IgD-negative memory B cell (primary cell): ENCODE results near the gene GOLGA3. TPM values are rescaled to one million over a fixed set of nuclear protein-coding genes. Genes with fewer than 3 reads are reported as not detected.
A peak's percentile ranks its signal among the peaks of the same experiment; 100 is the strongest.
"Not testable (repeated sequence)": the region's sequence is repeated elsewhere in the genome, so short reads cannot be mapped to it uniquely, and the experiment has no call there.

Experiments
- H3K27ac Mint-ChIP-seq, 3 donors: one replicate each; pipeline ENCODE4 v1.8.0; 2020 to 2022; ENCODE audit warnings: mild to moderate bottlenecking in 3 of 3, mixed read lengths in 3 of 3, moderate library complexity in 1 of 3
- H3K27me3 Mint-ChIP-seq: one replicate; pipeline ENCODE4 v1.8.0; 2021; ENCODE audit warnings: mixed read lengths
- H3K36me3 Mint-ChIP-seq: one replicate; pipeline ENCODE4 v1.8.0; 2020; ENCODE audit warnings: mild to moderate bottlenecking, mixed read lengths
- H3K4me1 Mint-ChIP-seq, 3 donors: one replicate each; pipeline ENCODE4 v1.8.0; 2020 to 2022; ENCODE audit warnings: mixed read lengths in 3 of 3, mild to moderate bottlenecking in 1 of 3
- H3K4me3 Mint-ChIP-seq, 4 donors: one replicate each; pipeline ENCODE4 v1.8.0; 2020 to 2022; ENCODE audit warnings: mild to moderate bottlenecking in 4 of 4, mixed read lengths in 4 of 4, moderate library complexity in 3 of 4
- H3K9me3 Mint-ChIP-seq, 3 donors: one replicate each; pipeline ENCODE4 v1.8.0; 2020 to 2021; ENCODE audit warnings: mixed read lengths in 3 of 3, mild to moderate bottlenecking in 1 of 3
- polyA plus RNA-seq: library from polyadenylated mRNA; unstranded; fragments of 300-500 nt; fragmentation: Illumina TruSeq; gene quantifications from one replicate; pipeline ENCODE4 v1.2.3, GENCODE V29; 2021

The GOLGA3 gene
- polyA plus RNA-seq, 1 donor from 2014 or later: 11.5 TPM

DNA sequence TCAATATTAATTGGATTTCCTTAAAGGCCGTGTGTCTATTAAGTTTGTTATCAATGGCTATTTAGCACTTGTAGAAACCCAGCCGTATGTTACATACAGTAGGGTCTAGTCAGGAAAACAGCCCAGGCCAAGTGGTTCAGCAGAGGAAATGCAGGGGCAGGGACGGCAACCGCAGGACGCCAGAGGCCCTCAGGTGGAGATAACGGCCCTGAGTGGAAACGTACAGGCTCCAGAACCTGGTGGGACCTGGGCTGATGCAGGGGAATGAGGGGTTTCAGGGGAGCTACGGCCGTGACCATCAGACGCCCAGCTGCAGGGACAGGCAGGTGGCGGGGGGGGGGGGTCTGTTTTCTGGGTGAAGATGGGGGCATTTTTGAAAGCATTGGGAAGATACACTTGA is 63.3 kb downstream of the GOLGA3 start:
- H3K27me3 Mint-ChIP-seq: peaks cover 2% of the 10 kb centered on the region
- H3K4me3 Mint-ChIP-seq: peak overlapping the region in 3 of 4 donors; percentile 7 to 75 (median 65)
- H3K27ac Mint-ChIP-seq: peak overlapping the region in 2 of 3 donors; percentile 57 to 97
- peaks cover 42 to 49% (median 47%) of the 10 kb centered on the region in 3 donors for H3K4me1 Mint-ChIP-seq
- H3K36me3 Mint-ChIP-seq: peaks cover 2% of the 10 kb centered on the region
- no peaks in the 10 kb centered on the region for H3K9me3 Mint-ChIP-seq

- H3K9me3 Mint-ChIP-seq: no peaks in the 10 kb centered on the region
- H3K36me3 Mint-ChIP-seq: peaks cover 3% of the 10 kb centered on the region
- peaks cover 1% of the 10 kb centered on the region for H3K27me3 Mint-ChIP-seq
- peaks cover 36 to 41% (median 41%) of the 10 kb centered on the region in 3 donors for H3K4me1 Mint-ChIP-seq
- H3K4me3 Mint-ChIP-seq: peak overlapping the region in 1 of 4 donors; percentile 35
- peak overlapping the region in 1 of 3 donors; percentile 97 for H3K27ac Mint-ChIP-seq
Measured at GRCh38 chr12:132764231-132764630, 64.4 kb downstream of the GOLGA3 start.

GRCh38 chr12:132761921-132762583 is 66.6 kb downstream of the GOLGA3 start:
- peak overlapping the region; percentile 82 to 91 (median 86) for H3K4me3 Mint-ChIP-seq
- H3K27ac Mint-ChIP-seq: peak overlapping the region; percentile 94 to 97 (median 96)
- H3K9me3 Mint-ChIP-seq: no peaks in the 10 kb centered on the region
- peaks cover 3% of the 10 kb centered on the region for H3K36me3 Mint-ChIP-seq
- H3K4me1 Mint-ChIP-seq: peaks cover 19 to 26% (median 25%) of the 10 kb centered on the region in 3 donors
- H3K27me3 Mint-ChIP-seq: peaks cover 1% of the 10 kb centered on the region

DNA sequence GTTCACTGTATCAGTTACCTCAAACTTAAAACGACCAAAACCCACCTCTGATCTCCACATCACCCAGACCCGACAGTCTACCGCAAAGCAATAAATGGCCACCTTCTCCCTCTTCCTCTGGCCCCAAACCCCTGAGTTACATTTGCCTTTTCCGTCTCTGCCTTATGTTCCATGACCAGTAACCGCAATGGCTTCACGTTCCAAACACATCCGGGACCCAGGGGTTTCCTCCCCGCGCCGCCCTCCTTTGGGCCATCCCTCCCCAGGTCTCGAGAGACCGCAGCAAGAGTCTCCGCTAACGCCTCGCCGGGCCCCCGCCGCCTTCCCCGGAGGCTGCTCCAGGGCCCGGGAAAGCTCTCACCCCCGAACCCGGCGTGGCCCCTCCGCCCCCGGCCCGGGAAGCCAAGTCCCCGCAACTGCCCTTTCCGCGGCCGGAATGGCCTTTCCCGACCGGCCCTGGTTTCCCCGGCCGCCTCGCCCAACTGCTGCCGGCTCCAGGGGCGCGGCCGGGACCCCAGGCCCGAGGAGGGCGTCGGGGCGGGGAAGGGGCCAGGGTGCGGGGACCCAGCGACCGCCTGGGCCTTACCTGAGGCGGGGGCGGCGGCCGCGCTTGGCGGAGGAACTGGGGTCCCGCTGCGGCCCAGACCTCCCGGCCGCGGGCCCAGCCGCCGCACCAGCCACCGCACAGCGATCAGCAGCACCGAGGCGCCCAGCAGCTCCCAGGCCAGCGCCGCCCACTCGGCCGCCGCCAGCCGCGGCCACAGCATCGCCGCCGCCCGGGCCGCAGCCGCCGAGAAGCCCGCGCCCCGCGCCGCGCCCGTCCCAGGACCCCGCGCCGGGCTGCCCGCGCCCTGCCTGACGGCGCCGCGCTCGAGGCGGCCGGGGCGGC is 67.4 kb downstream of the GOLGA3 start, which contains the start of gene ANKLE2:
ANKLE2 (minus strand) TSS at position 801 of the 889 bp plus-strand sequence; CDS start at position 767, 34 bp downstream.
- no peaks in the 10 kb centered on the region for H3K9me3 Mint-ChIP-seq

DNA sequence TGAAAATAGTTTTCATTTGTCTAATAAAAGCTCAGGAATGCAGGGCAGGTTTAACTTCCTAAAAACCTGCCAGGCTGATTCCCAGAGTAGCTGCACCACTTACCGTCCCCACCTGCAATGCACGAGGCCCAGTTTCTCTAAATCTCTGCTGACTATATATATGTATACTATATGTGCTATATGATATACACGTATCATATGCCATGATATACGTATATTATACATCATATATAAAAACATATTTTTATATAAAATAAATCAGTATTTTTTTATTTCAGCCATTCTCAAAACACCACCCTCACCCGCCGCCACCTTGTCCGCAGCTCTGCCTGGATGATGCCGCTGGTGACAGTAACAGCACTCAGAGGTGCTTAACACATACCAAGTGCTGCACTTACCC is 69.3 kb downstream of the GOLGA3 start:
- peak overlapping the region in 2 of 4 donors; percentile 91 to 94 for H3K4me3 Mint-ChIP-seq
- peaks cover 3% of the 10 kb centered on the region for H3K36me3 Mint-ChIP-seq
- H3K27ac Mint-ChIP-seq: peak overlapping the region in 1 of 3 donors; percentile 97
- H3K27me3 Mint-ChIP-seq: peaks cover 1% of the 10 kb centered on the region
- no peaks in the 10 kb centered on the region for H3K9me3 Mint-ChIP-seq
- H3K4me1 Mint-ChIP-seq: peaks cover 15 to 21% (median 19%) of the 10 kb centered on the region in 3 donors

More for the DNA sequence above, 67.4 kb downstream of the GOLGA3 start, which contains the start of gene ANKLE2:
- H3K27me3 Mint-ChIP-seq: peaks cover 1% of the 10 kb centered on the region
- peaks cover 3% of the 10 kb centered on the region for H3K36me3 Mint-ChIP-seq
- H3K4me1 Mint-ChIP-seq: peaks cover 19 to 26% (median 21%) of the 10 kb centered on the region in 3 donors
- peak within 1 kb of the TSS; percentile 91 to 98 (median 93) for H3K4me3 Mint-ChIP-seq
- peak within 1 kb of the TSS; percentile 96 to 99 (median 97) for H3K27ac Mint-ChIP-seq

DNA sequence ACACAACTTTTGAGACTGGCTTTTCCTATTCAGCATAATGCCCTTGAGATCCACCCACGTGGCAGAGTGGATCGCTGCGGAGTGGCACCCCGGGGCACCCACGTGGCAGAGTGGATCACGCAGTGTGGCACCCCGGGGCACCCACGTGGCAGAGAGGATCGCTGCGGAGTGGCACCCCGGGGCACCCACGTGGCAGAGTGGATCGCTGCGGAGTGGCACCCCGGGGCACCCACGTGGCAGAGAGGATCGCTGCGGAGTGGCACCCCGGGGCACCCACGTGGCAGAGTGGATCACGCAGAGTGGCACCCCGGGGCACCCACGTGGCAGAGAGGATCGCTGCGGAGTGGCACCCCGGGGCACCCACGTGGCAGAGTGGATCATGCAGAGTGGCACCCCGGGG is 69.8 kb downstream of the GOLGA3 start:
- H3K9me3 Mint-ChIP-seq, H3K36me3 Mint-ChIP-seq, H3K27me3 Mint-ChIP-seq: not testable (repeated sequence)
- Mint-ChIP-seq H3K4me3 (peak overlapping the region in 1 of 4 donors; percentile 91), H3K4me1 (peaks cover 15 to 21% (median 19%) of the 10 kb centered on the region in 3 donors), H3K27ac (peak overlapping the region in 1 of 3 donors; percentile 97)

DNA sequence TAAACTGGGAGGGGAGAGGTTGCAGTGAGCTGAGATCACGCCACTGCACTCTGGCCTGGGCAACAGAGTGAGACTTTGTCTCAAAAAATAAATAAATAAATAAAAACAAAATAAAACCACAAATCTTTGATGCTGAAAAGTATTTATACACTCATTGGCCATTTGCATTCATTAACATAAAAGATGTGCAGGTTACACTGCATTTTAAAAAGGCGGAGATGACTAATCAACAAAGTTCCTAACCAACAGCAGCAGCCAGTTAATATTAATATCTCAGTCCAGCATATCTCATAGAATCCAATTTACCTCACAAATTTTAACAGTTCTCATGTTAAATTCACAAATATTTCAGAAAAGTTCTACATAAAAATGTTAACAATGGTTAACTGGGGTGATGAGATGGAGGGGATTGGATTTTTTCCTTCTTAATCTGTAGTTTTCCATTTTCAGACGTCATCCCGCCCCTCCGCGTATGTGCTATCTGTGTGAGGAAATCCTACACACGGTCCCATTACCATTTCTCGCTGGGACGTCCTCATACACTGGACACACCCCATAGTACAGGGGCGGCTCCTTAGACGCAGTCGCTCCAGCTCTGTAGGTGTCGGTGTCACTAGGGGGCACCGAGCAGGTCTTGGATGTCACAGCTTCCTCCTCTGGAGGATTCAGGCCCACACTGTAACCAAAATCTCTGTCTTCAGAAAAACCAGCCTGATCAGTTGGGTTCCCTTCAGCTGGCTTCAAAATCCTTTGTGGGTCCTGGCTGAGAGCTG is 74.3 kb downstream of the GOLGA3 start:
- Mint-ChIP-seq H3K27ac (peak overlapping the region in 2 of 3 donors; percentile 77 to 87), H3K9me3 (no peaks in the 10 kb centered on the region)

GRCh38 chr12:132753670-132754069 is 75.0 kb downstream of the GOLGA3 start:
- not testable (repeated sequence) for H3K9me3 Mint-ChIP-seq, H3K27me3 Mint-ChIP-seq, H3K4me1 Mint-ChIP-seq, H3K36me3 Mint-ChIP-seq, H3K4me3 Mint-ChIP-seq
- peak overlapping the region in 1 of 3 donors; percentile 87 for H3K27ac Mint-ChIP-seq

More for the DNA sequence above, 74.3 kb downstream of the GOLGA3 start:
- H3K36me3 Mint-ChIP-seq: no peaks in the 10 kb centered on the region
- H3K4me3 Mint-ChIP-seq: no peak overlapping the region
- H3K4me1 Mint-ChIP-seq: no peaks in the 10 kb centered on the region
- no peaks in the 10 kb centered on the region for H3K27me3 Mint-ChIP-seq

DNA sequence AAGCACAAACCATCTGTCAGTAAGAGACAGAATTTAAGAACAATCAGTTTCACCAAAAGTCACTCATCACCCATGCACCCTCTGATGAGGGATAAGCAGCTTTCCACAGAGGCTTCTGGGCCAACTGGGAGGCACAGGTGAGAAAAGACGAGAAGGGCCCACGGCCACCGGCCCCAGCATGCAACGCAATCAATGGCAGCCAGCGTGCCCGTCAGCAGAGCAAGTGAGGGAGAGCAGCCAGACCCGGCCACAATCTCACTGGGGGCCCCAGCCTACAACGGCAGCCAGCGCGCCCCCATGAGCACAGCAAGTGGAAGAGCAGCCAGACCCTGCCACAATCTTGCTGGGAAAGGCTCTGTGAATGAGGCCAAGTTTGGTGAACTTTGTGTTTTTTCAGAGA is 80.3 kb downstream of the GOLGA3 start:
- no peaks in the 10 kb centered on the region for H3K27me3 Mint-ChIP-seq
- peaks cover 2% of the 10 kb centered on the region for H3K36me3 Mint-ChIP-seq
- peaks cover 0 to 1% (median 1%) of the 10 kb centered on the region in 3 donors for H3K4me1 Mint-ChIP-seq
- H3K27ac Mint-ChIP-seq: no peak overlapping the region
- no peak overlapping the region for H3K4me3 Mint-ChIP-seq
- no peaks in the 10 kb centered on the region for H3K9me3 Mint-ChIP-seq

DNA sequence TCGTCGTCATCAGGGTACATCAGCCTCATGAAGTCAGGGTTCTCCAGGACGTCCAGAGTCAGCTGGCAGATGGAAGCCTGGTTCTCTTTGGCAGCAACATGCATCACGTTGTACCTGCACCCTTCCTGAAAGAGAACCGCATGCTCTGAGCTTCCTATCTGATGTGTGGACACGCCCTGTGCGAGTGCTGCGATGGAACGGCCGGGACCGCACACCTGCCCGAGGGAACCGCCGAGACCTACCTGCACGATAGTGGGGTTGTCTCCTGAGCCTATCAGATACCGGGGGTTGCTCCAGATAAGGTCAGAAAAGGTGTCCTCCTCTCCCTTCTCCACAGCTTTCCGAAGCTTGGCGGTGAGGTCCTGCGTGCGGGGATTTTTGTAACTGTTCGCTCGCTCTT is 80.8 kb downstream of the GOLGA3 start:
- peaks cover 2% of the 10 kb centered on the region for H3K36me3 Mint-ChIP-seq
- no peaks in the 10 kb centered on the region for H3K9me3 Mint-ChIP-seq
- H3K4me3 Mint-ChIP-seq: no peak overlapping the region
- no peak overlapping the region for H3K27ac Mint-ChIP-seq
- H3K4me1 Mint-ChIP-seq: peaks cover 0 to 1% (median 1%) of the 10 kb centered on the region in 3 donors
- H3K27me3 Mint-ChIP-seq: no peaks in the 10 kb centered on the region

DNA sequence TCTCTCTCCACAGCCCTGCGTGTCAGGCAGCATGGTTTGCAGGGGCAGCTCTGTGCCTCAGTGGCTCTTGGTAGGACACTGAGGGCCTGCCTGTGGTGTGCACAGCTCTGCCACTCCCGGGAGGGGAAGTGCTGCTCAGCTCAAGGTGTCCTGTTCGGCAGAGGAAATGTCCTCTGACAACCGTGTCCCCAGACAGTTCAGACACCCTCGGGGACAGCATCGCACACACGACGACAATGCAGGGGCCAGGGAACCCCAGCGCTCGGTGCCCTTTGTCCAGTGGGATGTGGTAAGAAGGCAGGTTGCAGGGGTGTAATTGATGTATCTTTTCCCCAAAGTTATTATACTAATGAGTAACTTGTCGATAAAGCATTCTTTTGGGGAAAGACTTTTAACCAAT is 81.3 kb downstream of the GOLGA3 start:
- Mint-ChIP-seq H3K9me3 (peaks cover 0 to 2% (median 0%) of the 10 kb centered on the region in 3 donors), H3K4me1 (peaks cover under 1 to 5% (median 1%) of the 10 kb centered on the region in 3 donors), H3K36me3 (peaks cover 2% of the 10 kb centered on the region), H3K4me3 (no peak overlapping the region), H3K27me3 (no peaks in the 10 kb centered on the region), H3K27ac (no peak overlapping the region)

GRCh38 chr12:132746613-132747012 is 82.1 kb downstream of the GOLGA3 start:
- Mint-ChIP-seq H3K27ac (no peak overlapping the region), H3K4me1 (peaks cover 4 to 10% (median 8%) of the 10 kb centered on the region in 3 donors), H3K36me3 (peaks cover 2% of the 10 kb centered on the region), H3K9me3 (peaks cover 0 to 2% (median 0%) of the 10 kb centered on the region in 3 donors), H3K27me3 (no peaks in the 10 kb centered on the region), H3K4me3 (no peak overlapping the region)

DNA sequence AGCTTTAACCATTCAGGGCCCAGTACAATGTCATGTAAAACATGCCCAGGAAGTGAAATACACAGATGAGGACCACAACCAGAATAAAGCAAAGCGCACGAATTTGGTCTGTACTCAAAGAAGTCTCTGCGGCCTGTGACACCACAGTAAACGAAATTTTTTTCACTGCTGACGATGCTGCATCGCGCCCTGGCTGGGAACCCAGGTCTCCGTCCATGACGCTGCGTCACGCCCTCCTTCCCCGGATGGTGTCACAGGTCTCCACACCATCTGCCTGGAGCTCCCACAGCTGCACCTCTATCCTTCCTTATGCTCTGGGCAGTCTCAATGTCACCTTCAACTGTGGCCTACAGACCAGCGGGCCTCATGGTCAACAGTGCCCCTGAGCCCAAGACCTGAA is 84.8 kb downstream of the GOLGA3 start:
- peaks cover 4% of the 10 kb centered on the region for H3K36me3 Mint-ChIP-seq
- no peaks in the 10 kb centered on the region for H3K27me3 Mint-ChIP-seq
- H3K27ac Mint-ChIP-seq: no peak overlapping the region
- peaks cover 4 to 12% (median 10%) of the 10 kb centered on the region in 3 donors for H3K4me1 Mint-ChIP-seq
- H3K4me3 Mint-ChIP-seq: no peak overlapping the region
- H3K9me3 Mint-ChIP-seq: peaks cover 0 to 2% (median 0%) of the 10 kb centered on the region in 3 donors

GRCh38 chr12:132741620-132742019 is 87.0 kb downstream of the GOLGA3 start:
- H3K36me3 Mint-ChIP-seq: peaks cover 2% of the 10 kb centered on the region

More at GRCh38 chr12:132741620-132742019, 87.0 kb downstream of the GOLGA3 start:
- Mint-ChIP-seq H3K4me3 (peak overlapping the region in 1 of 4 donors; percentile 41), H3K9me3 (peaks cover 0 to 2% (median 0%) of the 10 kb centered on the region in 3 donors), H3K27me3 (no peaks in the 10 kb centered on the region), H3K4me1 (peaks cover 4 to 12% (median 10%) of the 10 kb centered on the region in 3 donors), H3K27ac (peak overlapping the region; percentile 31 to 82 (median 79))
